ENCODE data around the gene SFT2D1. TPM values are rescaled to one million over a fixed set of nuclear protein-coding genes. Genes with fewer than 3 reads are reported as not detected.
A peak's percentile ranks its signal among the peaks of the same experiment; 100 is the strongest.

Gene SFT2D1
- total RNA-seq, 1 donor from 2014 or later: 23.3 TPM

GRCh38 chr6:166278579-166279392, 63.6 kb downstream of the SFT2D1 start:
- Histone ChIP-seq H3K9me3 (no peaks in the 10 kb centered on the region), H3K36me3 (no peaks in the 10 kb centered on the region), H3K27me3 (no peaks in the 10 kb centered on the region), H3K4me3 (no peak overlapping the region), H3K27ac (no peak overlapping the region), H3K4me1 (no peaks in the 10 kb centered on the region)
- DNase-seq (ENCODE audit: extremely low spot score in 2 of 2): peak in 1 of 2 donors; percentile 44
- intact Hi-C loops (cut with DNase I): loop anchor here (5.0 kb wide), 1 partner anchor 124 kb away; no protein-coding TSS in a partner anchor
- no peak for TF ChIP-seq POLR2A (IDR thresholded peaks at IDR 0.05)
- TF ChIP-seq CTCF (IDR thresholded peaks at IDR 0.05): no peak
- TF ChIP-seq POLR2AphosphoS5 (IDR thresholded peaks at IDR 0.05; ENCODE audit: insufficient read depth in 1 of 2, low read depth in 1 of 2): no peak

- no peaks in the 10 kb centered on the region for H3K36me3 ChIP-seq
- intact Hi-C loops (cut with DNase I): loop anchor here (5.0 kb wide), 1 partner anchor 124 kb away; no protein-coding TSS in a partner anchor
- DNase-seq (ENCODE audit: extremely low spot score in 2 of 2): no peak
- no peak overlapping the region for H3K4me3 ChIP-seq
- TF ChIP-seq POLR2AphosphoS5 (IDR thresholded peaks at IDR 0.05; ENCODE audit: insufficient read depth in 1 of 2, low read depth in 1 of 2): no peak
- no peak for TF ChIP-seq CTCF (IDR thresholded peaks at IDR 0.05)
- TF ChIP-seq POLR2A (IDR thresholded peaks at IDR 0.05): no peak
- no peaks in the 10 kb centered on the region for H3K27me3 ChIP-seq
- H3K4me1 ChIP-seq: no peaks in the 10 kb centered on the region
- H3K27ac ChIP-seq: no peak overlapping the region
- H3K9me3 ChIP-seq: no peaks in the 10 kb centered on the region
Observed at GRCh38 chr6:166277892-166278578, 64.3 kb downstream of the SFT2D1 start.

GRCh38 chr6:166277018-166277417, 65.3 kb downstream of the SFT2D1 start:
- H3K27me3 ChIP-seq: no peaks in the 10 kb centered on the region
- H3K9me3 ChIP-seq: no peaks in the 10 kb centered on the region
- H3K4me1 ChIP-seq: no peaks in the 10 kb centered on the region
- no peak overlapping the region for H3K4me3 ChIP-seq
- no peak overlapping the region for H3K27ac ChIP-seq
- H3K36me3 ChIP-seq: no peaks in the 10 kb centered on the region
- DNase-seq (ENCODE audit: extremely low spot score in 2 of 2): peak; percentile 34 to 79
- intact Hi-C loops (cut with DNase I): loop anchor here (5.0 kb wide), 1 partner anchor 125 kb away; no protein-coding TSS in a partner anchor
- TF ChIP-seq CTCF (IDR thresholded peaks at IDR 0.05): no peak
- TF ChIP-seq POLR2A (IDR thresholded peaks at IDR 0.05): no peak
- no peak for TF ChIP-seq POLR2AphosphoS5 (IDR thresholded peaks at IDR 0.05; ENCODE audit: insufficient read depth in 1 of 2, low read depth in 1 of 2)

GRCh38 chr6:166275714-166276166, 66.6 kb downstream of the SFT2D1 start:
- TF ChIP-seq POLR2A (IDR thresholded peaks at IDR 0.05): no peak
- TF ChIP-seq CTCF (IDR thresholded peaks at IDR 0.05): peak; percentile 75 to 93 (median 82)
- TF ChIP-seq POLR2AphosphoS5 (IDR thresholded peaks at IDR 0.05; ENCODE audit: insufficient read depth in 1 of 2, low read depth in 1 of 2): no peak
- Histone ChIP-seq H3K36me3 (no peaks in the 10 kb centered on the region), H3K9me3 (no peaks in the 10 kb centered on the region), H3K27me3 (no peaks in the 10 kb centered on the region), H3K4me3 (no peak overlapping the region), H3K27ac (no peak overlapping the region), H3K4me1 (no peaks in the 10 kb centered on the region)
- DNase-seq (ENCODE audit: extremely low spot score in 2 of 2): peak in 1 of 2 donors; percentile 77
- intact Hi-C loops (cut with DNase I): loop anchor here (5.0 kb wide), 1 partner anchor 127 kb away; no protein-coding TSS in a partner anchor
